Right kidney (tissue), 9 donors: ENCODE results near the gene TRIM5.
"Not testable (repeated sequence)": the region's sequence is repeated elsewhere in the genome, so short reads cannot be mapped to it uniquely, and the experiment has no call there.

Source experiments
- DNase-seq: peaks from one replicate; pipeline ENCODE4 v3.0.0-alpha.2; 2016
- long read RNA-seq, 8 donors: transcript quantifications; one replicate each; lab custom pipeline, GENCODE V29; 2026

The TRIM5 gene
- long read RNA-seq, donor 1, partial matches to known transcripts = 0 of 4 reads
- long read RNA-seq, donor 1, other reads (novel, unspliced or antisense) = 0 of 4 reads
- long read RNA-seq, donor 2 = 0 reads
- long read RNA-seq, donor 3 = 0 reads
- long read RNA-seq, donor 4, partial matches to known transcripts = 0 of 1 reads
- long read RNA-seq, donor 4, other reads (novel, unspliced or antisense) = 0 of 1 reads
- long read RNA-seq, donor 5, partial matches to known transcripts = 0 of 2 reads
- long read RNA-seq, donor 5, other reads (novel, unspliced or antisense) = 0 of 2 reads
- long read RNA-seq, donor 6 = 0 reads
- long read RNA-seq, donor 7, partial matches to known transcripts = 0 of 1 reads
- long read RNA-seq, donor 7, other reads (novel, unspliced or antisense) = 0 of 1 reads
- long read RNA-seq, donor 8, partial matches to known transcripts = 8 of 12 reads
- long read RNA-seq, donor 8, other reads (novel, unspliced or antisense) = 0 of 12 reads

GRCh38 chr11:5684646-5685362, at the start of gene TRIM5:
Gene TRIM5, minus strand, starts transcription at chr11:5685074. Its CDS starts 4,897 bp downstream, at chr11:5680177.
- DNase-seq = peak; percentile 87

GRCh38 chr11:5727691-5728090, 42.8 kb upstream of the TRIM5 start:
- no peak for DNase-seq

- DNase-seq = no peak
Observed at GRCh38 chr11:5726351-5726750, 41.5 kb upstream of the TRIM5 start.

- no peak for DNase-seq
Observed at GRCh38 chr11:5722622-5723021, 37.7 kb upstream of the TRIM5 start.

GRCh38 chr11:5719703-5720495, 35.0 kb upstream of the TRIM5 start:
- DNase-seq = no peak

GRCh38 chr11:5716518-5716917, 31.6 kb upstream of the TRIM5 start:
- not testable (repeated sequence) for DNase-seq

GRCh38 chr11:5713695-5714094, 28.8 kb upstream of the TRIM5 start:
- DNase-seq = no peak

- DNase-seq = no peak
Observed at GRCh38 chr11:5712507-5712906, 27.6 kb upstream of the TRIM5 start.

- DNase-seq = no peak
Observed at GRCh38 chr11:5705688-5706087, 20.8 kb upstream of the TRIM5 start.

GRCh38 chr11:5703741-5704536, 19.1 kb upstream of the TRIM5 start:
- DNase-seq = no peak

GRCh38 chr11:5701055-5701577, 16.2 kb upstream of the TRIM5 start:
- no peak for DNase-seq

- DNase-seq = no peak
Observed at GRCh38 chr11:5700421-5701054, 15.7 kb upstream of the TRIM5 start.

GRCh38 chr11:5698281-5698680, 13.4 kb upstream of the TRIM5 start:
- no peak for DNase-seq

- DNase-seq = no peak
Observed at GRCh38 chr11:5696210-5696609, 11.3 kb upstream of the TRIM5 start.

GRCh38 chr11:5695580-5695979, 10.7 kb upstream of the TRIM5 start:
- DNase-seq = no peak

- no peak for DNase-seq
Observed at GRCh38 chr11:5694642-5695041, 9.8 kb upstream of the TRIM5 start.

GRCh38 chr11:5691964-5692361, 7.1 kb upstream of the TRIM5 start:
- DNase-seq = no peak

- DNase-seq = not testable (repeated sequence)
Observed at GRCh38 chr11:5691238-5691963, 6.5 kb upstream of the TRIM5 start.

GRCh38 chr11:5690736-5691135, 5.9 kb upstream of the TRIM5 start:
- no peak for DNase-seq

- no peak for DNase-seq
Observed at GRCh38 chr11:5690216-5690615, 5.3 kb upstream of the TRIM5 start.
